Psoas muscle (tissue), 8 donors: ENCODE measurements around the gene SCAF11. TPM values are rescaled to one million over a fixed set of nuclear protein-coding genes. Genes with fewer than 3 reads are reported as not detected.
A peak's percentile ranks its signal among the peaks of the same experiment; 100 is the strongest.

Experiments
- ATAC-seq, 4 donors: fragments of 200-7000 bp; cut with Tn5 transposase; one replicate each; pipeline ENCODE4 v1.9.1; 2020; ENCODE audit warnings: moderate library complexity in 3 of 4, mild to moderate bottlenecking in 2 of 4
- DNase-seq, 2 donors: peaks; one replicate each; pipeline ENCODE4 v3.0.0-alpha.2; 2020
- H3K27ac ChIP-seq: fragments of 200-600 bp; one replicate; pipeline ENCODE4 v1.8.0; 2022
- H3K27me3 ChIP-seq, 3 donors: fragments of 200-600 bp in 1 of 3; one replicate each; pipeline versions ENCODE4 v1.6.1 to v1.8.0; 2013 to 2022; ENCODE audit warnings: low read length in 2 of 3, mild to moderate bottlenecking in 2 of 3, moderate library complexity in 1 of 3; ENCODE audit not compliant: insufficient read depth in 3 of 3
- H3K36me3 ChIP-seq, 2 donors: fragments of 200-600 bp in 1 of 2; one replicate each; pipeline versions ENCODE4 v1.6.1 to v1.8.0; 2013 to 2022; ENCODE audit warnings: low read depth in 1 of 2, mild to moderate bottlenecking in 1 of 2, moderate library complexity in 1 of 2; ENCODE audit not compliant: insufficient read depth in 1 of 2
- H3K4me1 ChIP-seq: fragments of 200-600 bp; one replicate; pipeline ENCODE4 v1.8.0; 2022
- H3K4me3 ChIP-seq: fragments of 200-600 bp; one replicate; pipeline ENCODE4 v1.8.0; 2022; ENCODE audit warnings: mild to moderate bottlenecking
- H3K9me3 ChIP-seq: fragments of 200-600 bp; one replicate; pipeline ENCODE4 v1.8.0; 2022
- CTCF ChIP-seq: fragments of 200-600 bp; IDR thresholded peaks from one replicate; pipeline ENCODE4 v1.8.0; 2022; ENCODE audit warnings: antibody characterized with exemption
- WGBS, 3 donors: extraction: QIAGEN DNeasy Blood & Tissue Kit; methylation state at CpG; one replicate each; pipeline versions ENCODE4 v1.1.6 to v1.1.7; 2013; 5-methylcytosine and 5-hydroxymethylcytosine counted together
- intact Hi-C, 2 donors: fragments of 100-400 bp; cut with DNase I; formaldehyde crosslinking; loops; one replicate each; pipeline versions ENCODE4 v1.11.0 to v1.14.2; 2022
- polyA plus RNA-seq, 3 donors: library from polyadenylated mRNA; stranded (reverse); fragments of 200-250 nt; gene quantifications; one replicate each; pipeline ENCODE4 v1.2.3, GENCODE V29; 2013
- total RNA-seq, 4 donors: library from RNA; stranded (reverse); fragmentation: NEBNext Ultra II Directional in 2 of 4; extraction: Animal tissue kit (Norgen Biotek cat#: 25700) in 2 of 4; gene quantifications; one replicate each; pipeline versions ENCODE4 v1.2.1 to v1.2.4, GENCODE V29; 2021 to 2023
- donor health status: healthy with polysubstance abuse.
- donor health status: DM: no; HTN: no; CAD: no; lungs with moderate emphysema.
- donor health status: Bipolar disorder and iron deficiency.
- donor health status: healthy.
- donor health status: DM: yes; HTN: yes; CAD: no.
- donor health status: DM: no; HTN: no; CAD: no.
- donor health status: DM: no; HTN: no; CAD: no.
- donor health status: DM: yes; HTN: yes; CAD: no.

The SCAF11 gene
- total and polyA plus RNA-seq, 7 donors: 28.5 to 90.0 (median 63.5) TPM

DNA sequence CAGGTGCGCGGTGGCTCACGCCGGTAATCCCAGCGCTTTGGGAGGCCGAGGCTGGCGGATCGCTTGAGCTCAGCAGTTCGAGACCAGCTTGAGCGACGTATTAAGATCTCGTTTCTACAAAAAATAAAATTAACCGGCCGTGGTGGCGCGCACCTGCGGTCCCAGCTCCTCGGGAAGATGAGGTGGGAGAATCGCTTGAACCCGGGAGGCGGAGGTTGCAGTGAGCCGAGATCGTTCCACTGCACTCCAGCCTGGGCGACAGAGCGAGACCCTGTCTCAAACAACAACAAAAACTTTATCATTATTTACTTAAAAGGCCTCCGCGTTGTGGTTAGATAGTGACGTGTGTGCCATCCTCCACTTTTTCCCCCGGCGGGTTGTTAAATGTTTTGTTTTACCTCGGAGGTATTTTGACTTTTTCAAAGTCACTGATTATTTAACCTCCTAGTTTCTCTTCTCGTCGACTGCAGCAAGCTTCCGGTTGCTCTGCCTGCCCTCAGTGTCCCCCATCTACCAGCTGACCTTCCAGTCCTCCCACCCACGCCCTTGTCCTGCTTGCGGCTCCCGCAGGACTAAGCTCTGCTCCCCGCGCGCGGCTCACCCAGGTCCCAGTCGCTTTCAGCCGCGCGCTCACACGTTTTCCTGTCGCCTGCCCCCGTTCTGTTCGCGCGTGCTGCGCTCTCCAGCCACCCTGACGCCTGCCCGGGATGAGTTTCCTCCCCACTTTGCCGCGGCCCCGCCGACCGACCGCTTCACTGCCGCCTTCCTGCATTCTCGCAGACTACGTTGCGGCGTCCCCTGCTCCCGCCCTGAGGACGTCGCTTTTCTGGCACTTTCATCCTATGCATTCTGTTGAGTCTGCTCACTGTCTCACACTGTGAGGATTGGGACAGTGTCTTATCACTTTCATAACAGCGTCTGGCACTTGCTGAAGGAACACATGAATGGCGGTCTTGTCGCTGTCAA is 1.2 kb upstream of the SCAF11 start:
- Histone ChIP-seq H3K36me3 (peaks cover 0 to 7% of the 10 kb centered on the region in 2 donors), H3K27ac (peak overlapping the region; percentile 95), H3K4me3 (peak overlapping the region; percentile 87), H3K27me3 (no peaks in the 10 kb centered on the region), H3K9me3 (no peaks in the 10 kb centered on the region), H3K4me1 (peaks cover 26% of the 10 kb centered on the region)
- peak; percentile 45 to 56 (median 54) for ATAC-seq
- no peak for TF ChIP-seq CTCF
- intact Hi-C loops: loop anchor here in 1 of 2 donors (5.0 kb wide), 2 partner anchors 264 to 381 kb away; partner anchors contain the start of genes ARID2 and SLC38A2
- WGBS, 3 donors: 1 to 2% (median 1%) methylated on average over 71 of the region's 71 CpGs
- peak; percentile 79 to 88 for DNase-seq

DNA sequence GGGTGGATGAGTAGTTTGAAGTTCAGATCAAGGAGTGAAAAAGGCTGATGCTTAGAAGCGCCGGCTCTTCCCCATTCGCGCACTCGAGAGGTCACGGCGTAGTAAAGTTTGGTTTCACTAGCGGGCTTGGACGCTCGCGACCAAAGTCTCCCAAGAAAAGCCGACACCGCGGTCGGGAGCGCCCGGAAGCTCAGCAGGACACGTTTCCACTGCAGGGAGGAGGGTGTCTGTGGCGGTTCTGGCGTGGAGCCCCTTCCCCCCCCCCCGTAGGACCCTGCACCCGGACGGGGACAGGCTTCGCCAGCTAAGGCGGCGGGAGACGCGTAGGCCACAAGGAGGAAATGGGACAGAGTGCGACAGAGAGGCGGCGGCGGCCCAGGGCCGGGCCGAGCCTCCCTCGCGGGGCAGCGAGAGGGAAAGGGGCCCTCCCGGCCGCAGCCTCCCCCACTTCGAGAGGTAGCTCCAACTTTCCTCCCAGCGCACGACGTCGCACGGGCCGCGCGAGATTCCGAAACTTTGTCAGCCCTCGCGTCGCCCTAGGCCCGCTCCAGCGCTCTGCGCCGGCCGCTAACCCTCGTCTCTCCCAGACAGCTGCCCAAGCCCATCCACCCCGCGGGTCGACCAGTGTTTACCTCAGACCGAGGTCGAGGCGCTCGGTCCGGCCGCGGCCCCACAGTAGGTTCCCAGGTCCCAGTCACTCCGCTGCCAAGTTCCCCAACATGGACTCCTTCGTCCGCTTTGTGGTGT is 480 bp downstream of the SCAF11 start:
- Histone ChIP-seq H3K36me3 (peaks cover 0 to 7% of the 10 kb centered on the region in 2 donors), H3K4me1 (peaks cover 42% of the 10 kb centered on the region), H3K9me3 (no peaks in the 10 kb centered on the region), H3K4me3 (peak overlapping the region; percentile 87), H3K27me3 (no peaks in the 10 kb centered on the region), H3K27ac (peak overlapping the region; percentile 99)
- ATAC-seq: peak; percentile 42 to 54 (median 47)
- peak; percentile 72 to 85 for DNase-seq
- intact Hi-C loops: loop anchor here in 1 of 2 donors (5.0 kb wide), 2 partner anchors 263 to 382 kb away; partner anchors contain the start of genes ARID2 and SLC38A2
- 0% methylated on average over 44 to 71 of the region's 71 CpGs for WGBS, 3 donors
- TF ChIP-seq CTCF: no peak

- TF ChIP-seq CTCF: no peak
- Histone ChIP-seq H3K36me3 (peaks cover 0 to 7% of the 10 kb centered on the region in 2 donors), H3K4me1 (peaks cover 46% of the 10 kb centered on the region), H3K9me3 (no peaks in the 10 kb centered on the region), H3K27me3 (no peaks in the 10 kb centered on the region), H3K27ac (peak overlapping the region; percentile 99), H3K4me3 (peak overlapping the region; percentile 87)
- ATAC-seq (no peak), DNase-seq (no peak)
- 2 to 4% (median 2%) methylated on average over 10 of the region's 10 CpGs for WGBS, 3 donors
- intact Hi-C loops: no loop called here
Observed at GRCh38 chr12:45989287-45989686, 1.1 kb downstream of the SCAF11 start.

DNA sequence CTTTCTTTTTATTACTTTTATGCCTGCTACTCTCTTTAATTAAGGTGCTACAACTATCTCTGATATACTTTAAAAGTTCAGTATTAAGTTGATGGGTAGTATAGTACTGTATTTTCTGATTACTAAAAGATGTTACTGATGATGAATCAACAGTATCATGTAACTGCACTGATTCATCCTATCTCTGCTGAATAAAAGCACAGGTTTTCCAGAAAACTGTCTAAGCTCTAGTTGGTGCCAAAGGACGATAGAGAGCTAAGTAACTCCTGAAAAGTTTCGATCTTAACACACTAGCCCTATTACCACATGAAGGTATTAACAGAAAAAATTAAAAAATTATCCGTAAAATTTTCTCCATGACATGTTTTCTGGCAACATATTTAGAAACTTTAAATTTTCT is 2.1 kb downstream of the SCAF11 start:
- TF ChIP-seq CTCF: no peak
- H3K9me3 ChIP-seq: no peaks in the 10 kb centered on the region
- DNase-seq (no peak), ATAC-seq (no peak)
- intact Hi-C loops: no loop called here
- H3K27ac ChIP-seq: peak overlapping the region; percentile 99
- H3K36me3 ChIP-seq: peaks cover 0 to 7% of the 10 kb centered on the region in 2 donors
- peaks cover 52% of the 10 kb centered on the region for H3K4me1 ChIP-seq
- H3K4me3 ChIP-seq: peak overlapping the region; percentile 87
- 35 to 43% (median 40%) methylated on average over 3 of the region's 3 CpGs for WGBS, 3 donors
- no peaks in the 10 kb centered on the region for H3K27me3 ChIP-seq
